Duodenal mucosa (tissue), 2 donors: ENCODE measurements around the gene GUCY1B1.

Source experiments
- H3K27ac ChIP-seq: one replicate; pipeline ENCODE4 v1.7.0; 2013; ENCODE audit warnings: low read depth, low read length
- H3K27me3 ChIP-seq, 2 donors: one replicate each; pipeline ENCODE4 v1.7.0; 2013; ENCODE audit warnings: low read length in 2 of 2, control low read depth in 1 of 2; ENCODE audit not compliant: insufficient read depth in 2 of 2, control insufficient read depth in 1 of 2
- H3K36me3 ChIP-seq, 2 donors: one replicate each; pipeline ENCODE4 v1.7.0; 2013; ENCODE audit warnings: low read length in 2 of 2, control low read depth in 1 of 2; ENCODE audit not compliant: insufficient read depth in 2 of 2, control insufficient read depth in 1 of 2
- H3K4me1 ChIP-seq, 2 donors: one replicate each; pipeline ENCODE4 v1.7.0; 2013; ENCODE audit warnings: low read length in 2 of 2, control low read depth in 1 of 2; ENCODE audit not compliant: insufficient read depth in 2 of 2, control insufficient read depth in 1 of 2
- H3K4me3 ChIP-seq, 2 donors: one replicate each; pipeline ENCODE4 v1.7.0; 2013; ENCODE audit warnings: low read length in 2 of 2, low read depth in 1 of 2
- H3K9ac ChIP-seq, 2 donors: one replicate each; pipeline ENCODE4 v1.7.0; 2013; ENCODE audit warnings: low read length in 2 of 2, low read depth in 1 of 2
- H3K9me3 ChIP-seq, 2 donors: one replicate each; pipeline ENCODE4 v1.7.0; 2013; ENCODE audit warnings: low read length in 2 of 2, control low read depth in 1 of 2; ENCODE audit not compliant: control insufficient read depth in 1 of 2

GUCY1B1 gene

DNA sequence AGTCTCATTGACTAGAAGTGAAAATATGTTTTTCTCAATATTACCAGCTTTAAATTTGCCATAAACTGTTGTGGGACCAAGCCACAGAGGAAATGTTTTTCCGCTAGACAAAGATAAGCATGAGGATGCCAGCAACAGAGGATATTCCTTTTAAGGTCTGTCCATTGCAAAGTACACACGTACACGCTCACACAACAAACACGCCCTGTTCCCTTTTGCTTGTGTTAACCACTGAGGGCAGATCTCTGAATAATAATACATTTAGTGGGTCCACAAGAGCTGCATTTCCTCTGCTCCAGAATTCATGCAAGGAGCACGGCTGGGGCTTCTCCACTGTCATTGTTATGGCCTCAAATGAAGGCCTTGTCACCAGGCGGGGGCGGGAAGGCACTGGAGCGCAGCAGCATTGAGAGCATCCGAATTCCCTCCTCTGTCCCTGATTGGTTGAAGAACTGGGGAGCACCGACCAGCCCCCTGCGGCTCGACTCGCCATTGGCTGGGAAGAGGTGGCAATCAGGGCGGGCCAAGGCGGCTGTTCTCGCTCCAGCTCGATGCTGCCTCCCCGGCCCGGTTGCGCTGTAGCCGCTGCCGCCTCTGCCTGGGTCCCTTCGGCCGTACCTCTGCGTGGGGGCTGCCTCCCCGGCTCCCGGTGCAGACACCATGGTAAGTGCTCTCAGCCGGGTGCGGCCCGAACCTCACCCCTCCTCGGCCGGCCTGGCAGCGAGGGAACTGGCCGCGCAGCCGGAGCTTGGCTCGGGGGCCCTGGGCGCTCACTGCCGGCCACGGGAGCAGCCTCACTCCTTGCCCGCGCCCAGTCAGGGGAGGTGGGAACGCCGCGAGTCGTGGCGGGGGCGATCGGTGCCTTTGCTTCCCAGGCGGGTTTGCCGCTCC is at the start of gene GUCY1B1:
Gene GUCY1B1, plus strand, starts transcription at position 541 of the 891 bp plus-strand sequence. Its CDS starts 120 bp downstream, at position 661.
- Histone ChIP-seq H3K9ac (peak within 1 kb of the TSS; percentile 26 to 32), H3K4me3 (peak within 1 kb of the TSS; percentile 69 to 74), H3K4me1 (peaks cover 0 to 10% of the 10 kb centered on the region in 2 donors), H3K9me3 (no peaks in the 10 kb centered on the region), H3K27me3 (peaks cover 5 to 13% of the 10 kb centered on the region in 2 donors), H3K27ac (peak within 1 kb of the TSS; percentile 64), H3K36me3 (no peaks in the 10 kb centered on the region)

DNA sequence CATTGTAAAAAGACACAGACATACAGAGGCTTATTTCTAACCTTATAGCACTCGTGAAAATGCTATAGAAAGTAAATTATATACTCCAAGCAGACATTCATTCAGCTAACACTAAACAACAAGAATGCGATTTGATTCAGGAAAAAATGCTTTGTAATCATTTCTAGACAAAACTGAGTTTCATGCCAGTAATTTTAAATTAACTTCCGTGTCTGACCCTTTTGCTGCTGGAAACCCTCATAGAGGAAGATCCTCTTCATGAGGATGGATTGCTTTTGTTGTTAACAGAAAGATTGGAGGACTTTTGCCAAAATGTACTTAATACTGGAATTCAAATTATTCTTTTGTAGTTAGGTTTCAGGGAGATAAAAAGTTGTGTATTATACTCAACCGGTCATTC is 48.9 kb upstream of the GUCY1B1 start:
- Histone ChIP-seq H3K36me3 (no peaks in the 10 kb centered on the region), H3K4me3 (no peak overlapping the region), H3K4me1 (peaks cover 10 to 11% of the 10 kb centered on the region in 2 donors), H3K9me3 (no peaks in the 10 kb centered on the region), H3K27me3 (no peaks in the 10 kb centered on the region), H3K27ac (no peak overlapping the region), H3K9ac (no peak overlapping the region)

DNA sequence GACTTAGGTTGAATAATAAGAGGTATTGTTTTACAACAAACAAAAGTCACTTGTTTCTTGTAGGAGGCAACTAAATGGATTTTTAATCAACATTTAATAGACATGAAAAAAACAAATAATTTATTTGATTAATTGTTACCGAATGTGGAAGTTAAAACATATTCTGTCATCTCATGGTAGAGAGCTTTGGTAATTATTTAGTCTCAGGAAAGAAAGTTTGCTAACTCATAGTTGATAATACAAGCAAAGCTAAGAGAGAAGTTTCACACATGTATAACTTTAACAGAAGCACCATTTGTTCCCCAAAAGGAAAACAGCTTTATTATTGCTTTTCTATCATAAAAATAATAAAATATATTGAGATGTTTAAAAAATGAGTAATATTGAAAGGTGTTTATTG is 47.3 kb upstream of the GUCY1B1 start:
- no peak overlapping the region for H3K4me3 ChIP-seq
- no peak overlapping the region for H3K27ac ChIP-seq
- H3K9ac ChIP-seq, result no peak overlapping the region
- H3K9me3 ChIP-seq, result no peaks in the 10 kb centered on the region
- peaks cover under 1 to 1% of the 10 kb centered on the region in 2 donors for H3K4me1 ChIP-seq
- no peaks in the 10 kb centered on the region for H3K27me3 ChIP-seq
- H3K36me3 ChIP-seq, result no peaks in the 10 kb centered on the region

DNA sequence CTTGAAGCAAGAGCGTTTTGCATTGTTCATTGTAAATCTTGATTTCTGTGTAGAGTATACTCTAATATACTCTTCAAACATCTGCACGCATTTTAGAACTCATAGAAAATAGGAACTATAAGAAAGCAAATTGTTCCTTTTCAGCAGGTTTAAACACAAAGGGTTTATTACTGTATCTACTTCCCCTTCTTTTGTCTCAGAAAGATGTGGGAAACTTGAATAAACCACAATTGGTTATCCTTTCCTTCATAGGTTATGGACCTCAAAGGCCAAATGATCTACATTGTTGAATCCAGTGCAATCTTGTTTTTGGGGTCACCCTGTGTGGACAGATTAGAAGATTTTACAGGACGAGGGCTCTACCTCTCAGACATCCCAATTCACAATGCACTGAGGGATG is 46.0 kb upstream of the GUCY1B1 start:
- Histone ChIP-seq H3K9me3 (no peaks in the 10 kb centered on the region), H3K4me1 (no peaks in the 10 kb centered on the region), H3K4me3 (no peak overlapping the region), H3K9ac (no peak overlapping the region), H3K27ac (no peak overlapping the region), H3K36me3 (no peaks in the 10 kb centered on the region), H3K27me3 (no peaks in the 10 kb centered on the region)

DNA sequence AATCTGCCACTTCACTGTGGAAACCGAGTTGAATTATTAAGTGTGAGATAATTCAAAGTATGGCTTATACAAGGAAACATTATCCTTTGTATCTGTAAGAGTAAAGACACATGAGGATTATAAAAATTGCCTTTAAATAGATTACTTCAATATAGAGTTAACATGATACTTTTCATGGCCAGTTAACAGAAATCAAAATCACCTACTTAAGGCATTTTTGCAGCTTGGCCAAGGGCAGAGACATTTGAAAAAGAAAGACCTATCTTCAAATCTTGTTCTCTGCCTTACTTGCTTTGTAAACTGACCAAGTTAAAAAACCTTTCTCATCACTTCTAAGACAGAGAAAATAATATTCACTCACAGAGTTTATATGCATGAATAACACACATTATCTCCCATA is 44.9 kb upstream of the GUCY1B1 start:
- H3K27me3 ChIP-seq, result no peaks in the 10 kb centered on the region
- H3K4me1 ChIP-seq, result no peaks in the 10 kb centered on the region
- no peak overlapping the region for H3K9ac ChIP-seq
- H3K9me3 ChIP-seq, result no peaks in the 10 kb centered on the region
- no peaks in the 10 kb centered on the region for H3K36me3 ChIP-seq
- no peak overlapping the region for H3K4me3 ChIP-seq
- no peak overlapping the region for H3K27ac ChIP-seq

DNA sequence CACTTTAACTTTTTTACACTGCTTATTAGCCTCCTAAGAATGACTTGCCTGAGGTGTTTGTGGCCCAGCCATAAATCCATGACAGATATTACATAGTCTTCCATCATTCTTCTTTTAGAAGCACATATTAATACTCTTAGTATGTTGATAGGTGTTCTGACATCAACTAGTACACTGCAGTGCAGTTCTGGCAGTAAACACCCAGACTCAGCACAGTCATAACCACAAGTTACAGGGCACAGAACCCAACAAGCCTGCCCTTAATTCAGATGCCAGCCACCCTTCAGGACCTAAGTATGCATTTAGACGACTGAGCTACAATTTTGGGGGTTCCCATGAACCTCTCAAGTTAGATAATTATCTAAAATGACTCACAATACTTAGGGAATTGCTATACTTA is 36.5 kb upstream of the GUCY1B1 start:
- H3K4me1 ChIP-seq, result no peaks in the 10 kb centered on the region
- H3K27ac ChIP-seq, result no peak overlapping the region
- no peaks in the 10 kb centered on the region for H3K36me3 ChIP-seq
- no peaks in the 10 kb centered on the region for H3K9me3 ChIP-seq
- no peaks in the 10 kb centered on the region for H3K27me3 ChIP-seq
- no peak overlapping the region for H3K4me3 ChIP-seq
- no peak overlapping the region for H3K9ac ChIP-seq

DNA sequence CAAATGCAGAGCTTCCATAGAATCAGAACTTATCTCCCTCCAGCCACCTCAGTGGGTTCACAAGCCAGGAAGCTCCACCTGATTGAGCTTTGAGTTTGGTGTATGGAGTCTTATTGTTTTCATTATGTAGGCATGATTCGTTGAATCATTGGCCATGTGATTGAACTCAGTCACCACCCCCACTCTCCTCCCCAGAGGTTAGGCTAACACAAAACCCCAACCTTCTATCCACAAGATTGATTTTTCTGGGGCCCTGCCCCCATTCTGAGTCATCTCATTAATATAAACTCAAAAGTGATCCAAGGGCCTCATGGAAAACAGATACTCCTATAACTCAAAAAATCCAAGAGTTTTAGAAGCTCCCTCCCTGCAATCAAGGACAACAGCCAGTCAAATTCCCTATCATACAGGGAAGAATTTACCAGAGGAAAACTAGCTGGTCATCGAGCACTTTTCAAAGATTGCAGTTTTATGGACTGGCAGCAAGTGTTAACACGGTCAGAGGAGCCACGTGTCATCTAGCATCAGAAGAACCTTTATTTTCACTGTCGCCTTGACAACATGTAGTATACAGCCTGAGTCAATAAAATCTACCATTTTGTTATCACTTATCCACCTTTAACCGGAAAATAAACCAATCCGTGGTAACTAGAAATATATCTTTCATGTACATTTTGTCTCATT is 35.9 kb upstream of the GUCY1B1 start:
- no peaks in the 10 kb centered on the region for H3K9me3 ChIP-seq
- no peaks in the 10 kb centered on the region for H3K4me1 ChIP-seq
- H3K36me3 ChIP-seq, result no peaks in the 10 kb centered on the region
- no peaks in the 10 kb centered on the region for H3K27me3 ChIP-seq
- no peak overlapping the region for H3K4me3 ChIP-seq
- H3K27ac ChIP-seq, result no peak overlapping the region
- no peak overlapping the region for H3K9ac ChIP-seq

DNA sequence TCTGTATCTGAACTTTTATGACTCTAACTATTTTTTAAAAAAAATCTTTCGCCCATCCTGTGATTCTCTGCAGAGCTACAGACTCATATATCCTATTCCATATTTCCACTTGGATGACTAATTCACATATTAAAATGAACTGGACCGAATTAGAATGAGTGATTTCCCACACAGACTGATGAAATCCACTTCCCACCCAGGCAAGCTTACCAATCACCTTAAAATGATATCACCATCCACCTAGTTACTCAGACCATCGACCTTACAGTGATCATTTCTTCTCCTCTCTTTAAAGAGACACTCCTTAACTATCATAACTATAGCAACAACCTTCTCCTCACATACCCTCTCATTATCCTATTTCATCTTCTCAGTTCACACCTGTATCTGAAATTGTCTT is 34.1 kb upstream of the GUCY1B1 start:
- no peaks in the 10 kb centered on the region for H3K36me3 ChIP-seq
- no peak overlapping the region for H3K27ac ChIP-seq
- no peaks in the 10 kb centered on the region for H3K27me3 ChIP-seq
- H3K4me1 ChIP-seq, result no peaks in the 10 kb centered on the region
- H3K4me3 ChIP-seq, result no peak overlapping the region
- no peak overlapping the region for H3K9ac ChIP-seq
- no peaks in the 10 kb centered on the region for H3K9me3 ChIP-seq

DNA sequence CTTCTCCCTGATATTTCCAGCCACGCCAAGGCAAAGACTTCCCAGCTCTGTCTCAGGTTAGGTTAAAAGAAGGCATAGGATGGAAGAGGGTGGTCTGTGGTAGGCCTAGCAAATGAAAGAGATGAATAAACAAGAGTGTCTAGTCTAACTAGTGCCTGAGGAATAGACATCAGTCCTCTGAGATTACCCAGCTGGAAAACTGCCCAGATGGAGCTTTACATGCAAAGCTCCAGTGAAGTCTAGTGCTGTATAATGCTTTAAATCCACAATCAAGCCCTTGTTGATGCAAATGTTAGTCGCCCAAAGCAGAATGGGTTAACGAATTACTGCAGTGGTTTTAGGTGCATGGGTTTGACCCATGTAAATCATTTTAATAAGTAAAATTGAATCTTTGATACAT is 24.8 kb upstream of the GUCY1B1 start:
- Histone ChIP-seq H3K27me3 (no peaks in the 10 kb centered on the region), H3K4me3 (no peak overlapping the region), H3K27ac (no peak overlapping the region), H3K4me1 (no peaks in the 10 kb centered on the region), H3K36me3 (no peaks in the 10 kb centered on the region), H3K9me3 (no peaks in the 10 kb centered on the region), H3K9ac (no peak overlapping the region)

DNA sequence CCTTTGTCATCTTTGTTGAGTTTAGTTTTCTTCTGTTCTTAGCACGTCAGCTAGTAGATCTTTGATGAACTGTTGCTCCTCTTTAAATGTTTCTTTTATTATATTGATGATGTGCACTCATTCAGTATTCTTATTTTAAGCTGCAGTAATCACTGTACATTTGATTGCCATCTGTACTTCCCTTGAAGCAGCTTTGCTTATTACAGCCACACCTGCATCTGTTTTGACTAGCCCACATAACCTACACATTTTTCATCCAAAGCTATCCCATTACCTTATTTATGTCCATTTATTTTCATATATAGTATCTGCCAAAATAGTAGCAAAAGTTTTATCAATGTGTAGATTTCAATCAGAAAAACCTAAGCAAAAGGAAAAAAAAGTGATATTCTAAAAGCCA is 23.9 kb upstream of the GUCY1B1 start:
- Histone ChIP-seq H3K4me1 (no peaks in the 10 kb centered on the region), H3K27me3 (no peaks in the 10 kb centered on the region), H3K9ac (no peak overlapping the region), H3K27ac (no peak overlapping the region), H3K36me3 (no peaks in the 10 kb centered on the region), H3K9me3 (no peaks in the 10 kb centered on the region), H3K4me3 (no peak overlapping the region)
